ENCODE data around the gene USP24.
A peak's percentile ranks its signal among the peaks of the same experiment; 100 is the strongest.

Gene USP24, protein sequence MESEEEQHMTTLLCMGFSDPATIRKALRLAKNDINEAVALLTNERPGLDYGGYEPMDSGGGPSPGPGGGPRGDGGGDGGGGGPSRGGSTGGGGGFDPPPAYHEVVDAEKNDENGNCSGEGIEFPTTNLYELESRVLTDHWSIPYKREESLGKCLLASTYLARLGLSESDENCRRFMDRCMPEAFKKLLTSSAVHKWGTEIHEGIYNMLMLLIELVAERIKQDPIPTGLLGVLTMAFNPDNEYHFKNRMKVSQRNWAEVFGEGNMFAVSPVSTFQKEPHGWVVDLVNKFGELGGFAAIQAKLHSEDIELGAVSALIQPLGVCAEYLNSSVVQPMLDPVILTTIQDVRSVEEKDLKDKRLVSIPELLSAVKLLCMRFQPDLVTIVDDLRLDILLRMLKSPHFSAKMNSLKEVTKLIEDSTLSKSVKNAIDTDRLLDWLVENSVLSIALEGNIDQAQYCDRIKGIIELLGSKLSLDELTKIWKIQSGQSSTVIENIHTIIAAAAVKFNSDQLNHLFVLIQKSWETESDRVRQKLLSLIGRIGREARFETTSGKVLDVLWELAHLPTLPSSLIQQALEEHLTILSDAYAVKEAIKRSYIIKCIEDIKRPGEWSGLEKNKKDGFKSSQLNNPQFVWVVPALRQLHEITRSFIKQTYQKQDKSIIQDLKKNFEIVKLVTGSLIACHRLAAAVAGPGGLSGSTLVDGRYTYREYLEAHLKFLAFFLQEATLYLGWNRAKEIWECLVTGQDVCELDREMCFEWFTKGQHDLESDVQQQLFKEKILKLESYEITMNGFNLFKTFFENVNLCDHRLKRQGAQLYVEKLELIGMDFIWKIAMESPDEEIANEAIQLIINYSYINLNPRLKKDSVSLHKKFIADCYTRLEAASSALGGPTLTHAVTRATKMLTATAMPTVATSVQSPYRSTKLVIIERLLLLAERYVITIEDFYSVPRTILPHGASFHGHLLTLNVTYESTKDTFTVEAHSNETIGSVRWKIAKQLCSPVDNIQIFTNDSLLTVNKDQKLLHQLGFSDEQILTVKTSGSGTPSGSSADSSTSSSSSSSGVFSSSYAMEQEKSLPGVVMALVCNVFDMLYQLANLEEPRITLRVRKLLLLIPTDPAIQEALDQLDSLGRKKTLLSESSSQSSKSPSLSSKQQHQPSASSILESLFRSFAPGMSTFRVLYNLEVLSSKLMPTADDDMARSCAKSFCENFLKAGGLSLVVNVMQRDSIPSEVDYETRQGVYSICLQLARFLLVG (N-terminal part only)

DNA sequence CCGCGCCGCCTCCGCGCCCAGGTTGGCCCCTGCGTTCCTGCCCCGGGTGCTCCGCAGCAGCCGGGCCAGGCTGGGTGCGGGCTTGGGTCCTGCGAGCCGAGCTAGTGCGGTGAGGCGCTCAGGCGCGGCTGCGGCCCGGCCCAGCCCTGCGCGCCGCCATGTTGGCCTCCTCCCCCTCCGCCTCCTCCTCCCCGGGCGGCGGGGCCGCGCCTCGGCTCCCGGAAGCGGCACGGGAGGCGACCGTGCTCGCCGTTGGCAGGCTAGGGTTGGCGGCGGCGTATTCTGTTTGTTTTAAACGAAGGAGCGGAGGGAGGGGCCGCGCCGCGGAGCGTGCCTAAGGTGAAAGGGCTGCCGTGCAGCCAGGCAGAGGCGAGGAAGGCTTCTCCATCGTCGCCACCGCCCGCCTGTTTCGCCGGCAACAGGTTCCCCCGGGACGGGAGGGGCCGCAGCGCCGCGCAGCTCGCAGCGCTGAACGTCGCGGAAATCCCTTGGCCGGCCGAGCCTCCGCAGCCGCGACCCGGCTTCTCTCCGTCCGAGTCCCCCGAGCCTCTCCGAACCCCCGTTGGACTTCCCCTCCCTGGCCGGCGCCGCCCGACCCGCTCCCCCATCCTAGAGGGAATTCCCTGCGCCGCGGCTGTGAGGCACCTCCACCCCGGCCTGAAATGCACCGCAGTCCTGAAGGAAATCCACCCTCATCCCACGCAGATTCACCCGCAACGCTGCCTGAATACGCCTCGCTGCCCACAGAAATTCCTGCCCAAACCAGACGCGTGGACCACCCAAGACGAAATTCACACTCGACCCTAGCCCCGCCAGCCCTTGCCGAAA is at the start of gene USP24:
TSS of gene USP24 (minus strand) at position 171 of the 828 bp plus-strand sequence. CDS start 251 bp downstream, outside the sequence.
- DNase-seq: peak; percentile 75

DNA sequence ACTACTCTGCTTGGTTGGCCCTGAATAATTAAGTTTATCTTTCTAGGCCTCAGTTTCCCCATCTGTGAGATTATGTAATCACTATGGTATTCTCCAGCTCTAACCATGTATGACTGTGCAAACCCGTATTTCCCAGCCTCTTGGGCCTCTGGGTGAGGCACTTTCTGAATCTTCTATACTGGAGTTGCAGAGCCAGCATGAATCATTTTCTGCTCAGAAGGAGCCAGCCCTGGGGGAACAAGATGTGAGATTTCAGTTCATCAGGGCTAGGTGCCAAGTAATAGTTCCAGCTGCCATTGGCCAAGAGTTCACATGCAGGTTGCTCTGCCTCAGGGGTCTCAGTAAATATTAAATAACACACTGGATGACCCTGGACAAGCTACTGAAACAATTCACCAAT is 47.7 kb upstream of the USP24 start:
- DNase-seq: no peak

DNA sequence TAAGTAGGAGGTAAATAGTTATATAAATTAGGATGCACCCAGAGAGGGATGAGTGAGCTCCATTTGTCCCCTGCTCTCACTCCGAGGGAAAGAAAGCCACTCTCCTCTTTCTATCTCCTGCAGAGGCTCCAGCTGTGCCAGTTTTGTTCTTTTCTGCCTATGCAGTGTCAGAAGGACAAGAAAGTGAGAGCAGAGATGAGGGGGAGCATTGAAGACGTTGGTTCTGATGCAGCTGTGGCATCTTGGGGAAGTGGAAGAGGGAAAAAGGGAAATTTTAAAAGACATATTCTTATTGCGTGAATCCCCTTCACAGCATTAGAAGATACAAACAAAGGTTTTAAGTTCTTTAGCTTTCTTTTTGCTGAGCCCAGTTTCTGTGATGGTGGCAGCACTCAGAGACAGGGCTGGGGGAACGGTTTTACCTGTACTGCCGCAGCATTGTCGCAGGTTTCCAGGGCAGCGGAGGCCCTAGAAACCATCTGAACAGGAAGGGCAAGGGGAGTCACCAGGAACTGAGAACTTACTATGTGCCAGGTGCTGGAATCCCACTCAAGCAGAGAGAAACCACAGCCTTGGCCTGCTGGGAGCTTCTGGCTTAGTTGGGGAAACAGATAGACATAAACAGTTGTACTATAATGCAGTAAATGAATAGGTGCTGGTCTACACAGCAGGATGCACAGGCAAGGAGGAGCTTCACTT is 44.9 kb upstream of the USP24 start:
- no peak for DNase-seq

DNA sequence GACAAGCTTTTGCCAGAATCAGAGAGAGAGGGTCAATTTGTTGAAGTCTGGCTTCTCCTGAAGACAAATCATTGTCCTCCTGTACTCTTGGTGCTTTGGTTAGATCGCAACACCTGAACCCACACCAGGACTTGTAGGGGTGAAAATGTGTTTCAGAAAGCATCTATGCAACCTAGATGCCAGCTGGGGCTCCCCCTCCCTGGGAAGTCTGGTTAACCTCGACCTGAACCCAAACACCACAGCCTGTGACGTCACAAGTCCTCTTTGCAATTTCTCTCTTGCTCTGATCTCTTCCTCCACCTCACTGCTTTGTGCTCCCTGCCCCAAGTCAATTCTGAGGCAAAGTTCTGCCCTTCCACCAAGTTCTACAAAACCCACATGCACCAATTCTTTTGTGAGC is 42.8 kb upstream of the USP24 start:
- no peak for DNase-seq

DNA sequence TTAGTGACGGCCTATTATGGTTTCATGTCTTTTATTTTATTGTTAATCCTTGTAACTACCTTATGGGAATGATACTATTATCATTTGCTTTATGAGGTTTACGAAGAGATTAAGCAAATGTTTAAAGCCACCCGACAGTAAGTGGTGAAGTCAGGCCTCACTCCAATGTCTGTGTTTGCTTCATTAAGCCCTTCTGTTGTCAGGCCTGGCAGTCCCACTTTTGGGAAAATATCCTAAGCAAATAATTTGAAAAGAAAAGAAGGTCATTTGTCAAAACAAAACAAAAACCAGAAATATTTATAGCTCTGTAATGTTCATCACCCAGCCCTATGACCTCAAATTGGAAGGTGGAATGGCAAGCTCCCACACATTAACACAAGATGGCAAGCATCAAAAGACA is 40.7 kb upstream of the USP24 start:
- DNase-seq: no peak

DNA sequence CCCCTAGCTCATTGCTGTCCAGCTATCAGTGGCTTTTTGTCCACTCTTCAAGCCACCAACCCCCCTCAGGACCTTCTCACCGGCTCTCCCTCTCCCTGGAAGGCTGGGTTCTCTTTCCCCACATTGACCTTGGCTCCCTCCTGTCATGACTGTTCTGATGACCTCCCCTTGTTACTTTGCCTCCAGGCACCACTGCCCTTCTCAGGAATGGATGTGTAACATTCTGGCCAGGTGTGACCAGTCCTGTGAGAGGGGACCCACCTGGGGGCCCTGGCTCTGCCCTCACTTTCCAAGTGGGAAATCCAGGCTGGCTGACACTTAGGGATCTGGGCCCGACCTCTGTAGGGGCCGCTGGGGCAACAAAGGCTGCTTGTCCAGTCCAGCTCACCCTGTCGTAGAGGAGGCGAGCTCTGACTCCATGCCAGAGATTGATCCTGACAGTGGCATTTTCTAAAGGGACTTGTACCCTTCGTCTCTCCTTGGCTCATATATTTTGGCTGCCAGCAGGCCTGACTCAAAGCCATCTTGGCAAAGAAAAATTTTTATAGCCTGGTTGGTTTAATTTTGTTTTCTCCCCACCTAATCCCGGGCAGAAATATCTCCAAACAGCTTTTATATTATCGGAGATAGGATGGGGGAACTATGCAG is 37.9 kb upstream of the USP24 start:
- no peak for DNase-seq

DNA sequence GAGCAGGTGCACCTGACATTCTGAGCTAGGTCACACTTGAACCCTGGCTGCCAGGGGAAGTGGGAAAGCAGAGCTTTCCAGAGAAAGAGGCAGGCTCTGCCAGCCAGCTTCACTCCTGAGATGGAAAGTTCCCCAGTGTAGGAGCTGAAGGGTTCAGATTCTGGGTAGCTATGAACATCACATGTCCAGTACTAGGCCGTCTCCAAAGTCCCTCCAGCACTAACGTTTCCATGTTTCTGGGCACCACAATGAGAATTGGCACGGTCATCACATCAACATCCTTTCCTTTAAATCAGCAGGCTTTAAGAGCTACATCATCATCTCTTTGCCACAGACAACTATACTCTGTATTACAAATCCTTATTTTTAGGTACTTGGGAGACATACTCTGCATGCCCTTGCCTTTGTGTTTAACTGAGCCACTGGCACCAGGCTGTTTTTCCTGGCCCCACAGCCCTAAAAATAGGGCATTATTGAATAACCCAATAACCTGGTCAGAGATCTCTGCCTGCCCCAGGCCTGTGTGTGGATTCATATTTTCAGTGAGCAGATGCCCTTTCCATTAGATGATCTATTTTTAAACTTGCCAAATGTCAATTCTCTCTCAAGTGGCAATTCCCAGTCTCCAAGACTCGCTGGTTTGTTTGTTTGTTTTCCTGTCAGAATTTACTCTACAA is 35.4 kb upstream of the USP24 start:
- no peak for DNase-seq

DNA sequence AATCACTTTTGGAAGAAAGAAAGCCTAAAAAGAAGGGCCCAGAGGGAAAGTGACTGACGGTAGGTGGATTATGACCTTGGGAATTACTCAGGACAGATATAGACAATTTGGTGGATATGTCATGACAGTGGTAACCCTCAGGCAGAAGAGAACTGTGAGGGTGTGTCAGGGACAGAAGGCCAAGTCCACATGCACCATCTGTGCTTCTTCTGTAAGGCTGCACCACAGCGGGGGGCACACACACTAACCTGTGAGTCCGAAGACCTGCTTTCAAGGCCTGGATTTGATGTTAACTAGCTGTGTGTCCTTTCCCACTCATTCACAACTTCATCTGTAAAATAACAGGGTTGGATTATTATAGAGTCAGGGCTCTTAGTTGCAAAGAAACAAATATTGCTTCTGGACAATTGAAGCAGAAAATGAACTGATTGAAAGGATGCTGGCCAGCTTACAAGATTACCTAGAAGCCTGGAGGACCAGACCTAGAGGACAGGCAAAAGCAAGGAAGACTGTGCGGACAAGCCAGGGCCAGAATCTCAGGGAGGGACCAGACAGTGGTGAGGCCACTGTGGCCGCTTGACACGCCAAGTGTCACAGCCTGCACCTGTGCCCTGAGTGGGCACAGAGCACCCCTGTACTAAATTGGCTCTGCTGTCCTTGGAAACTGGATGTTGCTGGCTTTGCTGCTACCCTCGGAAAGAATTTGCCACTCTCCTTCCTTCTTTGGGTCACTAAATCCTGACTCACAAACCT is 34.7 kb upstream of the USP24 start:
- no peak for DNase-seq

DNA sequence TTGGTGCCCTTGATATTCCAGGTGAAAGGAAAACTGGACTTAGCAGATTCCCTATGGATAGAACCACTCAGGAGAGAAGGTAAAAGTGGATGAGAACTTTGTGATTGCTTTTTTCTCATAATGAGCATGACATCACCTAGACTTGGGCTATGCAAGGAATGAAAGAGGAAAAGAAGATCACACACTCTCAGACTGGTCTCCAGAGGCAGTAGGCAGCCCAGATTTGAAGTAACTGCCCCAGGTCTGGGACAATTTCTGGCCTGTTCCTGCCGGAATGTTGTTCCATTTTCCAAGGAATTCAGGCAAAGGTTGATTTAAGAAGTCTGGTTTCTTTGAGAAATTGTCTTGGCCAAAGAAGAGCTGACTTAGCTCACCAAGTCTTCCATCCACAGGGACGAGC is 31.7 kb upstream of the USP24 start:
- no peak for DNase-seq

DNA sequence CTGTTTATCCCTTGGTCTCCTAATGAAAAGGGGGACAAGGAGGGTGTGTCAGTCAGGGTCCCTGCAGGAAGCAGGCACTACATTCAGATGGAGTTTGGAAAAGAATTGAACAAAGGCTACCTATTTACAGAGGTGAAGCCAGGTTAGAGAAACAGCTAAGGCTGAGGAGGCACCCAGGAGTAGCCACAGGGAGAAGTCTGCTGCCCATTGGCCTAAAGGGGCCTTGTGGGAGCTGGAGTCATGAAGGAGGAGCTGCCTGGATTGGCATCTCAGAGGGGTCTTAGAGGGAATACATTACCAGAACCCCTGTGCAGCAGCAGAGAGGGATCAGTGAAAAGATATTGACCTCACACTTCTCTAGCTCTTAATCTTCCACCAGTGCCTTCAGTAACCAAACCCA is 31.2 kb upstream of the USP24 start:
- no peak for DNase-seq

DNA sequence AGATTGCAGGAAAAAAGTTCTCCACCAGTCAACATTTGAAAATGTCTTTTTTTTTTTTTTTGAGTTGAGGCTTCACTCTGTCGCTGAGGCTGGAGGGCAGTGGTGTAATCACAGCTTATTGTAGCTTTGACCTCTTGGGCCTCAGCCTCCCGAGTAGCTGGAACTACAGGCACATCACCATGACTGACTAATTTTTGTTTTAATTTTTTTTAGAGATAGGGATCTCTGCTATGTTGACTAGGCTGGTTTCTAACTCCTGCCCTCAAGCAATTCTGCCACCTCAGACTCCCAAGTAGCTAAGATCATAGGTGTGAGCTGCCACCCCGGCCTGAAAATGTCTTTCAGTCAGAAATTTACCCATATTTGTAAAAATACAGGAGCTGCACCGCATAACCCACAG is 30.6 kb upstream of the USP24 start:
- DNase-seq: no peak

DNA sequence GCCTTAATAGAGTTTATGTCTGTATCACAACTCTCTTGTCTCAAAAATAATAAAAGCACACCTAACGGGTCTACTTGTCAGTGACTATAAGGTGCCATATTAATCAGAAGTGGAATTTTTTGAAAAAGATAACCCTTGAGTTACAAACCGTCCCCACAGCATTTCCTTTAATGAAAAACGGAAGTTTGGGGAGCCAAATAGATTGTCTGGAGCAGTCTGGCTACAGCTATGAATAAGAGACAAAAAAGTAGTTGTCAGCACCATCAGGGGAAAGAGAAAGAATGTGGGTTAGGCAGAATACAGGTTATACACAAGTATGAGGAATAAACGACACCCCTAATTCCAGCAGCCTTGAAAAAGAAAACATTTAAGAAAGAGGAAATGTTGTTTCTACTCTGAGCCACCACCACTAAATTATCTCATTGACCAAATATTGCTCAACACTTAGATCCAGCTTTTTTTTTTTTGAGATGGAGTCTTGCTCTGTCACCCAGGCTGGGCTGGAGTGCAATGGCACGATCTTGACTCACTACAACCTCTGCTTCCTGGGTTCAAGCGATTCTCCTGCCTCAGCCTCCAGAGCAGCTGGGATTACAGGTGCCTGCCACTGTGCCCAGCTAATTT is 29.4 kb upstream of the USP24 start:
- no peak for DNase-seq

DNA sequence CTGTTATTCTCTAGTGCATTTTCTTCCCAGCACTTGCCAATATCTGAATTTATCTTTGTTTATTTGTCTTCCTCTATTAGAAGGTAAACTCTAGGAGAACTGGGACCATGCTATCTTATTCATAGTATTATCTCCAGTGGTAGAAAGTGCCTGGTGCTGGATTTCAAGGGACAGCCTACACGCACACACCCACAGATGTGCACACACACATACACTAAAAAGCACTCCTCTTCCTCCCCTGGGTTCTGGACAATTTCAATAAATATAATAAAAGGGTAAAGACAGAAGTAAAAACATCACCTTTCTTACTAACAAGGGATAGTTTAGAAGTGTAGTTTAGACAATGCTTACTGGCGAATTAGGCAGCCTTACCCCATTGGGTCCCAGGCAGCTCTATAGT is 28.5 kb upstream of the USP24 start:
- DNase-seq: no peak

DNA sequence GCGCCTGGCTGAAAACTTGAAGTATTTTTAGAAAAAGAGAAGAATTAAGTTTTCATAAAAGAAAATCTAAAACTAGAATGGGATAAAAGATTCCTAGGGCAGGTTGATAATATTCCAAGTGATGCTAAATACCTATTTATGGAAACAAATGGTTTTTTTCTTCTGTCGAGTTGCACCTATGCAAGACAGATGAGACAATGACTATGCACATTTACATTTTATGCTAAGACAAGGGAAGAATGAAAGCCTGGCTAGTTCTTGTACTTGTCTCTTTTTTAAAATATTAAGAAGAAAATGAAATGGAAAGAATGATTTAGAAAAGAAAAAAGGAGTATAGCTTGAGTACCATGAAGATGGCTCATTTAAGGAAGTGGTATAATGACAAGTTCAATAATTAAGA is 24.4 kb upstream of the USP24 start:
- no peak for DNase-seq

DNA sequence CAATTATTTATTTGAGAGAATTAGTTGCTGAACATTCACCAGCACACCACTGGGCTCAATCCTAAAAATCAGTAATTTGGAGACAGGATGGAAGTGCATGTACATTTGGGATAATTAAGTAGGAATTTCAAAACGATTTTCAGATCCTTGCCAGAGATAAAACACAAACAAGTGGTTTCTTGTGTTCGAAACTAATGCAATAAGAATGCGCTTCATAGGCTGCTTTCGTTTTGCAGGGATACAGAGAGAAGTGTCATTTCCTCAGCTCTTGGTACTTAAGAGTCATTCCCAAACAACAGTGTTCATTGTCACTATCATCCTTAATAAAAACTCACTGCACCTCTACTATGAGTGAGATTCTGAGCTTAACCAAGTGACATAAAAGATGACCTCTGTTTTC is 20.6 kb upstream of the USP24 start:
- DNase-seq: no peak

DNA sequence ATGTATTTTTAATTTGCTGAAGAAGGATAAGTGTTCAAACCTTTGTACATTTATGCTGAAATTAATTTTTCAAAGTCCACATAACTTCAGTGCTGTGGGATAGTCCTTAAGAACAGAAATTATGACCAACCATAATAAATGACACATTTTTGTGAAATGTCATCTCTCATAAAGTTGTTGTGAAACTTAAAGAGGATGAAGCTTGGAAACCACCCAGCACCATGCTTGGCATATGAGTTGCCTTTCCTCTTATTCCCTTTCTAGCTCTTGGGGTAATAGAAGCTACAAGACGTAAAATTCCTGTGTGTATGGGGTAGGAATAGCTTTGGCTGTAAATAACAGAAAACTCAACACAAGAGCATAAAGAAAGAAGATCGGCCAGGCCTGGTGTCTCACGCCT is 18.9 kb upstream of the USP24 start:
- DNase-seq: no peak

DNA sequence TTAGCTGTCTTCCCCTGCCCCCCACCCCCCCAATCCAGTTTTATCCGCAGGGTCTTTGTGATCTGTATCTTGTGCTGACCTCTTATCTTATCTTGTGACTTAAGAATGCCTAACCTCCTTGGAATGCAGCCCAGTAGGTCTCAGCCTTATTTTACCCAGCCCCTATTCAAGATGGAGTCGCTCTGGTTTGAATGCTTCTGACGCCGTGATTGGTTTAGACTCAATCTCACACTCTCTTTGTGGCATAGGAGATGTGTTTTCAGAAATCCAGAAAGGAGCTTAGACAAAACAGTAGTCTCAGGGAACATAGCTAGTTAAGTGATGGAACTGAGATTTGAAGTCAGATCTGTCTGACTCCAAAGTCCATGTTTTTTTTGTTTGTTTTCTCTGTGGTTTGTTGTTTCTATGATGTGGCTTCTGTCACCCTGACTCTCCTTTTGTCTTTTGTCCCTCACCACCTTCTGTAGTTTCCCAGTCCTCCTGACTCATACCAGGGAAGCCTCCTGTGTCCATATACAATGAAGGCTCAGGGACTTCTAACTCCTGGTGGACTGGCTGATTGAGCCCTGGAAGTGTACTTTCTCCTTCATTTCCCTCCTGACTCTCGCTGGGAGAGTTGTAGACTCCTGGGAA is 18.1 kb upstream of the USP24 start:
- no peak for DNase-seq

DNA sequence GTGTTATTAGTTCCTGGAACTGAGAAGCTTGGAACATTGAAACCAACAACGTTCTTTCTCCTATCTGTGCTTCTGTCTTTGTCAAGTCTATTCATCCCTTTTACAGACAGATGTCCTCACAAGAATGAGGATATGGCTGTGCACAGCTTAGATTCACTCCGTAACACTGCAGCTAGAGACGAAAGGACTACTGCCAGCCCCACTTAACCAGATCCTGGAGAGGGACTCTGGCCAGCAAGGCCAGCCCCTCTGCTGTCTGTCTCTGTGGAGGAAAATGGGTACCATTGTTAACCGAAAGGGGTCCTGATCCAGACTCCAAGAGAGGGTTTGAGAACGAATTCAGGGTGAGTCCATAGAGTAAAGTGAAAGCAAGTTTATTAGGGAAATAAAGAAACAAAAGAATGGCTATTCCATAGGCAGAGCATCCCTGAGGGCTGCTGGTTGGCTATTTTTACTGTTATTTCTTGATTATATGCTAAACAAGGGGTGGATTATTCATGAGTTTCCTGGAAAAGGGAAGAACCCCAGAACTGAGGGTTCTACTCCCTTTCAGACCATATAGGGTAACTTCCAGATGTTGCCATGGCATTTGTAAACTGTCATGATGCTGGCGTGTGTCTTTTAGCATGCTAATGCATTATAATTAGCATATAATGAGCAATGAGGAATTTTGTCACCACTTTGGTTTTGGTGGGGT is 17.4 kb upstream of the USP24 start:
- no peak for DNase-seq

Data from stimulated activated CD4-positive, alpha-beta T cell treated with anti-CD3 and anti-CD28 coated beads, Interleukin-12 subunit alpha, Interleukin-12 subunit beta, amount 100 ng/mL, for 4 hours (primary cell).